Astrocyte of the hippocampus (primary cell): ENCODE measurements around the gene B4GAT1.

Experiments
- DNase-seq: peaks from one replicate; pipeline ENCODE4 v3.0.0; 2011; ENCODE audit warnings: low read depth, low spot score

B4GAT1 gene

DNA sequence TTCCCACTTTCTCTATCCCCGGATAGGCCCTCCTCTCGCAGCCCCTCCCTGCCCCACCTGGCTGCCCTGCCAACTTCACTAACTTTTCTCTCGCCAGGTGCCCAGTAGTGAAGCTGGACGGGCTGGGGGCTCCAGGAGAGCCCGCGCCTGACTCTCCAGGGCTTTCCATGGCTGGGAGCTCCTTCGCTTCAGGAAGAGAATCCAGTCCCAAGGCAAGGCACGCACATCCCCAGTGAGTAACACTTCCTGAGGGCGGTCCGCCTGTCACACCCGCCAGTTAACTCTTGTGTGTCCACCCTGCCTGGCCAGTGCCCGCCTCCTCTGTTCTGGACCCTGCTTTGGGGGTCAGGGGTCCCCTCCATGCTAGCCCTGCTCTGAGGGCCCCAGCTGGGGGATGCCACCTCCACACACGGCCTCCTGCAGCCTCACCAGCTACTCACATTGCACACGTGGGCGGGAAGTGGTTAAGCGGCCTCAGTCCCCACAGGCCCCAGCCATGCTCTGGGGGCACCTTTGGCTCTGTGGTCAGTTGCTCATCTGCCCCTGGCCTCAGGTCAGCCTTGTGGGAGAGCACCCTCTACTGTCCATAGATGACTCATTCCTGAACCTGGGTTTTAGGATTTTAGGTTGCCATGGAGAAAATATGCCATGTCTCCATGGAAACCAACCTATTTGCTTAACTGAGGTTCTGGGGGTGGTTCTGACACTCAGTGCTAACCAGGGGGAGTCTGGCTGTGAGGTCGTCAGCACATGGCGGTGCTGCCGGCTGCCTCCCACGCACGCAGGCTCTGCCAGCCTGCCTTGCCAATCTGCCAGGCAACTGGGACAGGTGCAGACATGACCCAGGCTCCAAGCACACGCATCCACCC, 11.0 kb downstream of the B4GAT1 start, which contains the start of gene RIN1:
RIN1 (minus strand) TSS at position 201 of the 869 bp plus-strand sequence; CDS start at position 169, 32 bp downstream.
- peak; percentile 90 for DNase-seq

DNA sequence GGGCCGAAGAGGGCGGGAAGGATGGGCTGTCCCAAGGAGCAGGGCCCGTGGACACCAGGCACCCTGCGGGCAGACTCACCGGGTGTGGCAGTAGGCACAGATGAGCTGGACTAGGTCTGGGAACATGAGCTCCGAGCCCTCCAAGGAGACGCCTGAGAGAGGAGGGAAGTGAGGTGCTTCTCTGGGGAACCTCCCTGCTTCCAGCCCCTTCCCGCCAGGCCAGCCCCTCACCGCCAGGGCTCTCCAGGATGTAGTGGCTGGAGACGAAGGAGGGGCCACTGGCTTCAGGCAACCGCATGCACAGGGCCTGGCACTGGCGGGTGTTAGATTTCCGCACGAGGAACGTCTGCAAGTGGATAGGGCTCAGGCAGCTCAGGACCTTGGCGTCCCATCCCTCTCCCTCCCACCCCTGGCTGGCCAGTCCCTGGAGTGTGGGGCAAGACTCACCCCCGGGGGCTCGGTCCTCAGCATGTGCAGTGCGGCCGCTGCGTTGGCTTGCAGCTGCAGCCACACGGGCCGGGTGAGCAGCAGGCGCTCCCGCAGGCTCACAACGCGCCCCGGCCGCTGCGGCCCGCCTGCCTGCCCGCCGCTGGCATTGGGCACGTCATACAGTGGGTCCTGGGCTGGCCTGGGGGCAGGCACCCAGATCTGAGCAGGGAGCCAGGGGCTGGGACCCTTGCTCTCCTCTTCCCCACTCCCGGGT, 11.7 kb downstream of the B4GAT1 start:
- peak; percentile 67 for DNase-seq

DNA sequence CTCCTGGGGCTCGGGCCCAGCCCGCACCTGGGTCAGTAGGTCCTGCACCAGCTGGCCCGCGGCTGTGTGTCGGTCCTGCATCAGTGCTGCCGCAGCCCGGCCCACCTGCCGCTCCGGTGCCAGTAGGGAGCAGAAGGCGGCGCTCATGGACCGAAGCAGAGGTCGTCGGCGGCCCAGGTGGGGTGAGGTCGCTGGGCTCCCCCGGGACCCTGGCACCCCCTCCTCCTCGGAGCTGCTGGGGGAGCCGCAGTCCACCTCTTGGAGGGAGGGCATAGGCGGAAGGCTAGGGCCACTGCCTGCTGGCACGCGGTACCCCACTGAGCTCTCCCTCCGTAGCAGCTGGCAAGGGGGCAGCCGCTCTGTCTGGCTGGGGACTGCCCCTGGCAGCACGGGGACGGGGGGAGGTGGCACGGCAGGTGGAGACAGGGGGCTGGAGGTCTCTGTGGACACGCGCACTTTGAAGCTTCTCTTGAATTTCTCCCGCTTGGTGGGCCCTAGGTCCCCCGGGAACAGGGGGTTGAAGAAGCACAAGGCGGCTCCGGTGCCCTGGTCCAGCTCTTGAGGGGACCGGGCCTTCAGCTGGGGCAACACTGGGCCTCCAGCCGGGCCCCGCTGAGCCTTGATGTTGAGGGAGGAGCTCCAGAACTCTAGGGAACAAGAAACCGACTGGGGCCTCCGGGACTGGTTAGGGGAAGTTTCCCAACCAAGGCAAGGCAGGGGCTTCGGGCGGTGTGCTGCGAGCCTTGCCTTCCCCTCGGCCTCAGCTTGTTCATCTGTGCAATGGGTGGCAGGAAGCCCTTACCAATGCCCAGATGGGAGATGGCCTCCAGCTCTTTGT, 12.6 kb downstream of the B4GAT1 start:
- no peak for DNase-seq

DNA sequence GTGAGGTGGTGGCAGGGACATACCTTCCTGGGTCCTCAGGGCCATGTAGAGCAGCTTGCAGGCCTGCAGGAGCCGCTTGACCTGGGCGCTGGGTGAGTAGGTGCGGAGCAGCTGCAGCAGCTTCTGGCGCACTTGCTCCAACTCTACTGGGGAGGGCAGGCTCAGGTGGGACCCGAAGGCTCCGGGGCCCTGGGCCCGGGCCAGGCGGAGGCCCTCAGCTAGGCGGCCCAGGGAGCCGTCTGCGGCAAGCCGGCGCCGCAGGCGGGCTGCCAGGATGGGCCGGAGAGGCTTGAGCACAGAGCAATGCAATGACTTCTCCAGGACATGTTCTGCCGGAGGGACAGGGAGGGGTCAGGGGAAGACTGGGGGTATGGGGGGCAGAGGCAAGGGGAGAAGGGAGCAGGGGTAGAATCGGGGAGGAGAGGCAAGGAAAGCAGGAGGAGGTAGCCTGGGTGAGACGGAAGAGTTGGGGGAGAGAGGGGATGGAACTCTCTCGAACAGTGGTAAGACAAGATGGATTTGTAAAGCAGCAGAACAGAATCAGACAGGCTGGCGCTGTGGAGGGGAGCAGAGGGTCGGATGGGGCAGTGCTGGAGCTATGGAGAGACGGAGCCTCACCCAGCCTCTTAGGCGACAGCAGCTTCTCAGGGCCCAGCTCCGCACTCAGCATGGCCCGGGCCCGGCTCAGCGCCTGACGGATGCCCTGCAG, 13.4 kb downstream of the B4GAT1 start:
- DNase-seq: no peak

DNA sequence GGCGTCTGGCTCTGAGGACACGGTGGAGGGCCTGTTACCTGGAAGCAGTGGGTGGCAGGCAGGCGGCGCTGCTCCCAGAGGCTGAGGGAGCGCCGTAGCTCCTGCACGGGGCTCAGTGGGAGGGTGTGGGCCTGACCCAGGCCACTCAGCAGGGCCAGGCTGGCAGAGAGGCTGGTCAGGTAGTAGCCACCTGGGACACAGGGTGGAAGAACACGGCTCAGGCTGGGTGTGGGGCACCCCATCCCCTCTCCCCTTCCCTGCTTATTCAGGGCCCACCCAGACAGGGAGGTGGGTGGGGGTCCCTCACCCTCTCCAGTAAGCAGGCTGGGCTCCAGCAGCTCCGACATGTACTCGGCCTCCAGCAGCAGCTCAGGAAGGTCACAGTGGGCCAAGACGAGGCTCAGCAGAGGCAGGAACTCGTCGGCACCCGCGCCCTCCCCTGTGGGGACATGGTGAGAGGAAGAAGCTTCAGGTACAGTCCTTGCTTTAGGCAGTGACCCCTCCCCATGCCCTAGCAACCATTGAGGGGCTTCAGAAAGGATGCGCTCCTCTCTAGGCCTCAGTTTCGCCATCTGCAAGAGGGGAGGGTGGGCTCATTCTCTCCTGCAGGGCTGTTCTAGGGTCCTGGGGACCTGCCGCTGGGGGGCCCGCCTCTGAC, 14.1 kb downstream of the B4GAT1 start:
- DNase-seq: no peak

DNA sequence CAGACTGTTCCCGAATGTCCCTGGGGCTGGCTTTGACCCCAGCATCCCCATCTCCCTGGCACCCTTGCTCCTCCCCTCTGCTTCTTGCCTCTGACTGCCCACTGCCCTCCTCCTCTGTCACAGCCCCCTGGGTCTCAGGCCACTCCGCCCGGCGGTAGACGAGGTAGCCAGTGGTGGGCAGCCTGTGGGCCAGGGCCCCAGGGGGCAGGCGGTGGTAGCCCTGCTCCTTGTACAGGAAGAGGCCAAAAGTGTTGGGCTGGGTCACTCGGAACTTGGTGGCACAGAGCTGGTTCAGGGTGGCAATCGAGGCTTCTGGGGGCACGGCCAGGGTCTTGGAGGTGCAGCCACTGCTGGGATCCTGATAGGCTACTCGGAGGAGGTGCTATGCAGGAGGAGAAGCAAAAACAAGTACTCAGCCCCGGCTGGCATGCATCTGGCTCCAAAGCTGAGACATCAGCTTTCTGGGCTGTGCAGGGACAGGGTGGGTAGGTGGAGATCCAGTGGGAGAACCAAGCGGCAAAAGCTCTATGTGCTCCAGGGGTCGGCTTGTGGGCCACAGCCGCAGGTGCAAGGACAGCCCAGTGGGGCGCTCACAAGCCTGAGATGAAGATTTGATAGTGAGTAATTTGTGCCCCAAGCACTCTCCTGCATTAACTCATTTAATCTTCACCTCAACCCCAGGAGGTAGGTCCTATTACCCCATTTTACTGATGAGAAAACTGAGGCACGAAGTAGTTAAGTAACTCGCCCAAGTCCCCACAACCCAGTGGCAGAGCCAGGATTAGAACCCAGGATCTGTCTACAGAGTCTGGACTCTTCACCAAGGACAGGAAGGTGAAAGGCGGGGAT, 14.8 kb downstream of the B4GAT1 start:
- DNase-seq: no peak

DNA sequence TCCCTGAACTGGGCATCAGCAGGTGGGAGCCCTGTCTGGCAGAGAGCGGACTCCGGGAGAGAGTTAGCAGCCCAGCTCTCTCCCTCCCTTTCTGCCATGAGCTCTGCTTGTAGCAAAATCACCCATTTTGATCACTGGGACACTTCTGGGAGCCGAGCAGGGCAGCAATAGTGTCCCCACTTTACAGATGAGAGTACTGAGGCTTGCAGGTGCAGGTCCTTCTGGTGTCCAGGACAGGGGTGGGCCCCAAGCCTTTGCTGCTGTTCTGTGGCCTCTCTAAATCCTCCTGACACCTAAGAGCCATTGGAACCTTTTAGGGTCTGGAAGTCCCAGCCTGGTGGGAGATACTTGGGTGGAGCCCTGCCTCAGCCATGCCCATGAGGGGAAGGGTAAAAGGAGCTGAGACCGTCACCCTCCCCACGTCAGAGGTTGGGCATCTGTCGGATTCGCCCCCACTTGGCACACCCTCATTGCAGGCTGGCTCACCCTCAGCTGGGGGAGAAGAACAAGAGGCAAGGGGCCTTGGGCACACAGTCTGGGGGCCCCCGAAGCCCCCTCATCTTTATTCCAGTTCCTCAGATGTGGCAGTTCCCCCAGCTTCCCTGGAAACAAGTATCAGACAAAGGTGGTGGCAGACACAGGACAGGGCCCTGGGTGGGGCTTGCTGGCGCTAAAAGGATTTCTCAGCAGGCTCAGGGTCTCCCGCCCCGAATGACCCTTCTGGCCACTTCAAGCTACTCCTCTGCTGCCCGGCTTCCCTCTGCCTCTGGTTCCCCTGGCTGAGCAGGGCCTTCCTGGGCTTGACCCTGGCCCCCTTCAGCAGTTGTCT, 15.7 kb downstream of the B4GAT1 start:
- no peak for DNase-seq

DNA sequence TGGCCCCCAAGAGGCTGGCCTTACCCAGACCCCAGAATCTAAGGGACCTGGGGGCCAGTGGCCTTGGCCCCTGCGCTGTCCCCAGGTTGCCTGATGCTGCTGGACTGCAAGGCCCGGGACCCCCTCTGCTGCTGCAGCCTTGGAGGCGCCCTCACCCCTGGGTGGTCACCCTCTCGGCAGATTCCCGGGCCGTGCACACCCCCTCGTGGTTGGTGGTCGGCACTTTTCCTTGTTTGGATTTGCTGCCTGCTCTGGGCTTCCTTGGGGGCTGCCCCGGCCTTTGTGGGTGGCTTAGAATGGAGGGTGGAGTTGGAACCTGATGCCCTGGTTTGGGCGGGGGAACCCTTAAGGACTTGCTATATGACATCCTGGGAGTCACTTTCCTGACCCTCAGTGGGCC, 16.5 kb downstream of the B4GAT1 start:
- DNase-seq: no peak

DNA sequence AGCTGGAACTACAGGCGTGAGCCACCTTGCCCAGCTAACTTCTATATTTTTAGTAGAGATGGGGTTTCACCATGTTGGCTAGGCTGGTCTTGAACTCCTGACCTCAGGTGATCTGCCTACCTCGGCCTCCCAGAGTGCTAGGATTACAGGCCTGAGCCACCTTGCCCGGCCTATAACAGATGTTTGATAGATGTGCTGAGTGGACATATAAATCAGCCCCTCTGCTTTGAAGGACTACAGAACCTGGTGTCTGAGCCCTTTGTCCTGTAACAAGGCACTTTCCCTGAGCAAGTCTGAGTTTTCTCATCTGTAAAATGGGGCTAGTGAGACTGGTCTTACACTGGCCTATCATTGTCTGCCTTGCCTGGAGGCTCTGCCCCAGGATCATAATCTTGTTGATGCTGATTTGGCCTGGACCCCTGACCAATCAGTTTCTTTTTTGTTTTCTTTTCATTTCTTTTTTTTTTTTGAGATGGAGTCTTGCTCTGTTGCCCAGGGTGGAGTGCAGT, 18.2 kb downstream of the B4GAT1 start:
- DNase-seq: no peak

DNA sequence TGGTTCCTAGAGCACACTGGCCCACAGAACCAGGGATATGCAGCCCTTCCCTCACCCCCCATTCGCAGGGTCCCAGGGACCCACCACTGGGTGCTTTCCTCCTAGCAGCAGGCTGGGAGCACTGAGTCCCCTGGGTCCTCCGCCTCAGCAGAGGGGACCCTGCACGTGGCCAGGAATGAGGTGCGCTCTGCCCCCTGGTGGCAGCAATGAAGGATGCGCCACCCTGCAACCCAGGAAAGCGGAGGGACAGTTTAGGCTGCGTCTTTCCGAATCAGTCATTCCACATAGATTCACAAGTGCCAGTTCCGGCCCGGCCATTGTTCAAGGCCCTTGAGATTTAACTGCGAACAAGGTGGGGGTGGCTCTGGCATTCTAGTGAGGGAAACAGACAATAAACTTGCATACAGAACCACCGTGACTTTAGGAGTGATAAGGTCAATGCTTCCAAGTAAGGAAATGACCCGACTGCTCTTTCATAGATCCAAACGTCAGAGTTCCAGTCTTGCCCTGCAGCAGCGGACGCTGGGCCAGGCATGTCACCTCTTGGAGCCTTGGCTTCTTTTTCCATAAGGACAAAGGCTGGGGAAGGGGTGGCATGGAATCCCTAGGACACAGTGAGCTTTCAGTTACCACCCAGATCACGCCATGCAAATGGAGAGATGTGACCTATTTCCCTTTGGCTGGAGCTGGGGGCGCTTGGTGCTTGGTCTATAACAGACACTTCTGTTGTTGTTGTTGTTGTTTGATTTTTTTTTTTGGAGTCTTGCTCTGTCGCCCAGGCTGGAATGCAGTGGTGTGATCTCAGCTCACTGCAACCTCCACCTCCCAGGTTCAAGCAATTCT, 18.9 kb downstream of the B4GAT1 start:
- DNase-seq: peak; percentile 85

DNA sequence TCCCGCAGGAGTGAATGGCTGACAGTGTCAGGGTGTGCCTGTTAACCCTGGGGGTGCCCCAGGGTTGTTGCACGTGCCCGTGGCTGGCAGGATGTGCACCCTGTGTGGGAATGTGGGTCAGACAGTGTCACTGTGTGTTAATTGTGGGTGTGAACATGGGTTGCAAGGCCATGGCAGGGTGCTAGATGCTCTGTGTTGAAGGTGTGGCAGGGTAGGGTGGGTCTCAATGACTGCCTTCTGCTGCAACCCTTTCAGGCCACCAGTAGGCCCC, 19.5 kb downstream of the B4GAT1 start:
- DNase-seq: no peak

DNA sequence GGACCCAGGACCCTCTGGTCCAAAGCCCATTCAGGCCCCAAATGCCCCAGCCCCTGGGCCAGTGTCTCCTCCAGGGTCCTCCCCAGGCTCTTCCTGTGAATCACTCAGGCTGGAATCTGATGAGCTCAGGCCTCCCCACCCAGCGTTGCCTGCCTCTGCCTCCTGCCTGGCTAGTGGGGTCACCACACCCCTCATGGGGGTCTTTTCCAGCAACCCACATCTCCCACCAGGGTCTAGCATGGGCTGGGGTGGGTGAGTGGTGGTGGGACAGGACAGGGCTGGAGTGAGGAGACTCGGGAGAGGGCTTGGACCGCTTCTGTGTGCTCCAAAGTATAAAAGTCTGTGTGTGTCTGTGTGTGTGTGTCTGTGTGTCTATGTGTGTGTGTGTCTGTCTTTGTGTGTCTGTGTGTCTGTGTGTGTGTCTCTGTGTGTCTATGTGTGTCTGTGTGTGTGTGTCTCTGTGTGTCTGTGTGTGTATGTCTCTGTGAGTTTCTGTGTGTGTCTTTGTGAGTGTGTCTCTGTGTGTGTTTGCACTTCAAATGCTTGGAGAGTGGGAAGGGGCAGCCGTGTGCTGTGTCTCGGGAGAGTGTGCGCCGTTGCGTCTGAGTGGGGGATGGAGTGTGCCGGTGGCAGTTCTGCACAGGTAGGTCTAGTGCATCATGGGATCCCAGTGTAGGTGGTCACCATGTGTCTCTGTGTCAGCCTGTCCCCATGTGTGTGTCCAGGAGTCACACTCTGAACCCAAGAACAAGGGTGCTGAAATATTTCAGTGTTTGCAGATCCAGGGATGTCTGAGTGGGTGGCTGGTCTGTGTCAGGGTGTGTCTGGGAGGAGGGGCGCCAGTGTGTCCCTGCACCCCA, 20.0 kb downstream of the B4GAT1 start:
- peak; percentile 59 for DNase-seq

DNA sequence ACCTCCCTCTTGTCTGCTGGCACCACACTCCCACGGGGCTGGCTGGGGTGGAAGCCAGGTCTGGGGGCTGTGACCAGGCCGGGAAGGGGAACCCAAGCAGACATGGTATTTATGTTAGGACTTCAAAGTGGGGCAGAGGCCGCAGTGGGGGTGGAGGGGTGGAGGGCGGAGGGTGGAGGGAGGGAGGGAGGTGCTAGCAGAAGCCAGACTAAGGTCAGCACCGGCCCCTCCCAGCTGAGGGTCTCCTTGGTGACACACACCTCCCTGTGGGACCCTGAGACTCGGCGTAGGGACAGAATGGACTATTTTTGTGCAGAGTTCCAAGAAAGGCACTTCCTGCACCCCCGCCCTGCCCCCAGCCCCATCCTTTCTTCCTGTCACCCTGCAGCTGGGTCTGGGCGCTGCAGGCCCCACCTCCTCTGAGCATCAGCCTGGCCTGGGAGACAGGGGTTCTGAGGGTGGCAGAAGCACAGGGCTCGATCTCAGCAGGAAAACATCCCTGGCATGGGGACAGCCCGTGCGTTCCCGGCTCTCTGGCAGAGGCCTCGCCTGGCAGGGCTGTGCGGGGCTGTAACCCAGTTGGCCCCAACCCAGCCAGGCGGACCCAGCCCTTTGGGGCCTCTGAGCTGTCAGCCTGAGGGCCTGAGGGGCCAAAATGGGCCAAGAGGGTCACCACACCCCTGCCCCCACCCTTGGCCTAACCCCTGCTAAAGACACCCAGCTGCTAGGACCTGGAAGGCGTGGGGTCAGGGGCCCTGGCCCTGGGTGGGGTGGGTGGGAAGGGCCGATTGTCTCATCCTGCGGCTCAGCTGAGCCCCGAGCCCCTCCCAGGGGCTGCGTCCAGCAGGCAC, 20.9 kb downstream of the B4GAT1 start:
- DNase-seq: peak; percentile 52

DNA sequence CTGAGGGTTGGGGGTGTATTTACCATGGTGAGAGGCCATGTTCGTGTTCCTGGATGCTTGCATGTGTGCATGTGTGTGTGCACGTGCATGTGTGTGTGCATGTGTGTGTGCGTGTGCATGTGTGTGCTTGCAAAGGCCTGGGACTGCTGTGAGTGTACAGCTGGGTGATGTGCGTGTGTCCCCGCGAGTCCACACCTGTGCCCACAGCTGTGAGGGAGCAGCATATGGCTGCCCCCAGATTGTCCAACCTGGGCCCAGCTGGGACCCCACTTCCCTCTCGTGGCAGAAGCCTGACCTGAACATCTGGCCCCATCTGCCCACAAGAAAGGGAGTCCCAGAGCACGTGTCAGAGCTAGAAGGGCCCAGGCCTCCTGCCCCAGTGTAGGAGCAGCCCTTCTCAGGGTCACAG, 22.2 kb downstream of the B4GAT1 start:
- no peak for DNase-seq

DNA sequence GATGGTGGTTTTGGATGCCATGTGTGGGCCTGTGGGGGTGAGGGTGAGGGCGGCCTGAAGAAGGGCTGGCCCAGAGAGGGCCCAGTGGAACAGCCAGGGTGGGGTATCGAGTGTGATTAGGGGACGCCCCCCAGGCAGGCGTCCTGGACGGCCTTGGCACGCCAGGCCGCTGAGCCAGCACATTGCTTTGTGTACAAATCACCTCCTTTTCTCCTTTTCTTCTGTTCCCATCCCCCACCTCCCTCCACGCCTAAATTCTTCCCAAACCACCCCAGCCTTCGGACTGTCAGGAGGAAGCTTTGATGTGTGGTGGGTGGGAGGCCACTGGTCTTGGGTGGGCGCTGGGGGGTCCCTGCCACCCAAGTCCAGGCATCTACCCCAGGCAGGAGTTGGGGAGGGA, 22.8 kb downstream of the B4GAT1 start:
- DNase-seq: peak; percentile 67

DNA sequence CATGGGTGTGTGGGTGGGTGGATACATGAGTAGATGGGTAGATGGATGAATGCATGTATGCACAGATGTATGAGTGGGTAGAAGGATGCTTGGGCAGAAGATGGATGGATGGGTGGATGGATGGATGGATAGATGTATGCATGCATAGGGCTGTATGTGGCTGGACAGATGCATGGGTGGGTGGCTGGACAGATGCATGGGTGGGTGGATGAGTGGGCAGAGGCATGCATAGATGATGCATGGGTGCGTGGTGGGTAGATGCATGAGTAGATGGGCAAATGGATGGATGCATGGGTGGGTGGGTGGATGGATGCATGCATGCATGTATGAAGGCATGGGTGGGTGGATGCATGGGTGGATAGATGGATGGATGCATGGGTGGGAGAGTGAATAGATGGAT, 23.7 kb downstream of the B4GAT1 start:
- no peak for DNase-seq
